Bronchial epithelial cell (primary cell): ENCODE data around the gene CD63. TPM values are rescaled to one million over a fixed set of nuclear protein-coding genes. Genes with fewer than 3 reads are reported as not detected.

Experiments used
- DNase-seq: peaks from one replicate; pipeline ENCODE4 v3.0.0-alpha.2; 2010; ENCODE audit warnings: low read depth
- FAIRE-seq: peaks from 2 replicates; lab custom pipeline; 2011; peaks lifted over from hg19 to GRCh38; lab: Jason Lieb, UNC
- H3K27me3 ChIP-seq: 2 replicates; pipeline ENCODE4 v1.5.1; 2011; ENCODE audit warnings: low read length; ENCODE audit not compliant: control insufficient read depth, insufficient read depth
- H3K36me3 ChIP-seq: 2 replicates; pipeline ENCODE4 v1.5.1; 2011; ENCODE audit warnings: low read length; ENCODE audit not compliant: control insufficient read depth, insufficient read depth
- H3K4me3 ChIP-seq: 2 replicates; pipeline ENCODE4 v1.5.1; 2011; ENCODE audit warnings: mild to moderate bottlenecking, low read depth, low read length, control low read depth
- CTCF ChIP-seq: IDR thresholded peaks from 2 replicates; pipeline ENCODE4 v1.5.1; 2011; ENCODE audit warnings: mild to moderate bottlenecking, moderate library complexity, low read length, control low read depth, inconsistent platforms; ENCODE audit not compliant: insufficient read depth, severe bottlenecking
- total RNA-seq: library from RNA; depleted of rRNA; stranded (reverse); fragments of >200 nt; gene quantifications from 2 replicates; pipeline ENCODE4 v1.2.1, GENCODE V29; 2014

Gene CD63
- total RNA-seq, 1 donor from 2014 or later, result 1,301 TPM

GRCh38 chr12:55707219-55707671 lies 21.6 kb downstream of the CD63 start:
- FAIRE-seq, result no peak
- no peak for TF ChIP-seq CTCF
- Histone ChIP-seq H3K4me3 (no peak overlapping the region), H3K36me3 (no peaks in the 10 kb centered on the region), H3K27me3 (peaks cover 29% of the 10 kb centered on the region)
- DNase-seq, result no peak

- no peak for TF ChIP-seq CTCF
- DNase-seq (no peak), FAIRE-seq (no peak)
- Histone ChIP-seq H3K27me3 (peaks cover 29% of the 10 kb centered on the region), H3K36me3 (no peaks in the 10 kb centered on the region), H3K4me3 (no peak overlapping the region)
Measured at GRCh38 chr12:55706568-55707218, 22.1 kb downstream of the CD63 start.

- no peak overlapping the region for H3K4me3 ChIP-seq
- FAIRE-seq, result no peak
Measured at GRCh38 chr12:55705782-55706402, 22.9 kb downstream of the CD63 start.

GRCh38 chr12:55704824-55705718 lies 23.7 kb downstream of the CD63 start:
- Histone ChIP-seq H3K27me3 (peaks cover 29% of the 10 kb centered on the region), H3K4me3 (no peak overlapping the region), H3K36me3 (no peaks in the 10 kb centered on the region)
- FAIRE-seq (no peak), DNase-seq (no peak)
- TF ChIP-seq CTCF, result no peak

More at GRCh38 chr12:55705782-55706402, 22.9 kb downstream of the CD63 start:
- H3K27me3 ChIP-seq, result peaks cover 29% of the 10 kb centered on the region
- TF ChIP-seq CTCF, result peak; percentile 42
- H3K36me3 ChIP-seq, result no peaks in the 10 kb centered on the region
- DNase-seq, result no peak

GRCh38 chr12:55703901-55704761 lies 24.7 kb downstream of the CD63 start:
- H3K4me3 ChIP-seq, result no peak overlapping the region

More at GRCh38 chr12:55703901-55704761, 24.7 kb downstream of the CD63 start:
- no peak for TF ChIP-seq CTCF
- DNase-seq, result no peak
- Histone ChIP-seq H3K36me3 (no peaks in the 10 kb centered on the region), H3K27me3 (peaks cover 26% of the 10 kb centered on the region)
- no peak for FAIRE-seq
